IMR-90 (cell line): ENCODE data around the gene CACYBP. TPM values are rescaled to one million over a fixed set of nuclear protein-coding genes. Genes with fewer than 3 reads are reported as not detected.

Experiments
- ATAC-seq: fragments of 200-7000 bp; cut with Tn5 transposase; 2 replicates; pipeline ENCODE4 v1.9.1; 2020; ENCODE audit warnings: low read depth, mild to moderate bottlenecking, moderate library complexity
- BruUV-seq: library from RNA; stranded (reverse); fragments of 400-500 nt; replicated peaks from 2 replicates; lab custom pipeline; 2021; lab: Mats Ljungman, UMichigan
- CTCF ChIA-PET: fragments of 300-600 bp; formaldehyde crosslinking; extraction: SDS; loops from one replicate; lab custom pipeline; 2021; ENCODE audit warnings: antibody characterized with exemption; lab: Yijun Ruan, JAX
- POLR2A ChIA-PET: fragments of 300-600 bp; sonication (Branson Sonifier 250); formaldehyde crosslinking; loops from one replicate; lab custom pipeline; 2022; ENCODE audit warnings: antibody characterized with exemption; ENCODE audit not compliant: unreplicated experiment; lab: Charles Lee
- DNase-seq: peaks from one replicate; pipeline ENCODE4 v3.0.0; 2013
- H2AFZ ChIP-seq: replicated peaks from 2 replicates; pipeline ENCODE3; 2013; ENCODE audit warnings: low read length, mild to moderate bottlenecking; ENCODE audit not compliant: poor library complexity
- H2AK5ac ChIP-seq: 2 replicates; pipeline ENCODE4 v1.6.1; 2013; ENCODE audit warnings: low read depth, low read length, inconsistent platforms
- H2AK9ac ChIP-seq: replicated peaks from 2 replicates; pipeline ENCODE3; 2013; ENCODE audit warnings: mild to moderate bottlenecking, low read depth, low read length, moderate library complexity; ENCODE audit not compliant: poor library complexity
- H2BK120ac ChIP-seq: 2 replicates; pipeline ENCODE4 v1.6.1; 2013; ENCODE audit warnings: low read depth, low read length, inconsistent platforms
- H2BK15ac ChIP-seq: 3 replicates; pipeline ENCODE4 v1.6.1; 2013; ENCODE audit warnings: low read depth, low read length, inconsistent platforms
- H2BK20ac ChIP-seq: 2 replicates; pipeline ENCODE4 v1.6.1; 2013; ENCODE audit warnings: low read depth, mild to moderate bottlenecking, inconsistent platforms, low read length, moderate library complexity
- H2BK5ac ChIP-seq: 2 replicates; pipeline ENCODE4 v1.6.1; 2013; ENCODE audit warnings: mild to moderate bottlenecking, low read depth, low read length, inconsistent platforms; ENCODE audit not compliant: poor library complexity, severe bottlenecking
- H3K14ac ChIP-seq: replicated peaks from 2 replicates; pipeline ENCODE4 v1.6.1; 2013; ENCODE audit warnings: low read depth, low read length, inconsistent platforms
- H3K18ac ChIP-seq: 2 replicates; pipeline ENCODE4 v1.6.1; 2013; ENCODE audit warnings: low read depth, low read length, control low read depth
- H3K23ac ChIP-seq: 2 replicates; pipeline ENCODE4 v1.6.1; 2013; ENCODE audit warnings: low read depth, low read length, inconsistent platforms
- H3K27ac ChIP-seq: 2 replicates; pipeline ENCODE4 v1.5.1; 2013; ENCODE audit warnings: mild to moderate bottlenecking, control low read depth, low read length; ENCODE audit not compliant: insufficient read depth
- H3K27me3 ChIP-seq: 2 replicates; pipeline ENCODE4 v1.6.1; 2013; ENCODE audit warnings: low read length; ENCODE audit not compliant: control insufficient read depth, insufficient read depth
- H3K36me3 ChIP-seq: 2 replicates; pipeline ENCODE4 v1.6.1; 2013; ENCODE audit warnings: low read length, mixed read lengths; ENCODE audit not compliant: control insufficient read depth, insufficient read depth
- H3K4ac ChIP-seq: 2 replicates; pipeline ENCODE4 v1.6.1; 2013; ENCODE audit warnings: low read depth, low read length, inconsistent platforms
- H3K4me1 ChIP-seq: 2 replicates; pipeline ENCODE4 v1.6.1; 2013; ENCODE audit warnings: low read length, mixed read lengths; ENCODE audit not compliant: control insufficient read depth, insufficient read depth
- H3K4me2 ChIP-seq: 2 replicates; pipeline ENCODE4 v1.6.1; 2013; ENCODE audit warnings: low read depth, mild to moderate bottlenecking, control low read depth, low read length, moderate library complexity
- H3K4me3 ChIP-seq: 2 replicates; pipeline ENCODE4 v1.5.1; 2013; ENCODE audit warnings: low read depth, mild to moderate bottlenecking, control low read depth, low read length, moderate library complexity; ENCODE audit not compliant: insufficient read depth
- H3K56ac ChIP-seq: 2 replicates; pipeline ENCODE4 v1.6.1; 2013; ENCODE audit warnings: low read length, inconsistent platforms; ENCODE audit not compliant: insufficient read depth; ENCODE audit errors: extremely low read depth
- H3K79me1 ChIP-seq, 2 experiments: 2 replicates each; pipeline ENCODE4 v1.6.1; 2013; ENCODE audit warnings: low read length in 2 of 2, inconsistent platforms in 1 of 2, low read depth in 1 of 2
- H3K9ac ChIP-seq: 2 replicates; pipeline ENCODE4 v1.6.1; 2013; ENCODE audit warnings: low read depth, low read length, control low read depth
- H3K9me1 ChIP-seq: 2 replicates; pipeline ENCODE4 v1.6.1; 2013; ENCODE audit warnings: low read length, inconsistent platforms; ENCODE audit not compliant: insufficient read depth
- H3K9me3 ChIP-seq: 2 replicates; pipeline ENCODE4 v1.6.1; 2013; ENCODE audit warnings: low read length; ENCODE audit not compliant: control insufficient read depth, insufficient read depth
- H4K20me1 ChIP-seq: 2 replicates; pipeline ENCODE4 v1.6.1; 2013; ENCODE audit warnings: low read length, inconsistent platforms; ENCODE audit not compliant: insufficient read depth
- H4K5ac ChIP-seq: 2 replicates; pipeline ENCODE4 v1.6.1; 2013; ENCODE audit warnings: mild to moderate bottlenecking, low read depth, low read length, control low read depth
- H4K8ac ChIP-seq, 2 experiments: 2 replicates each; pipeline ENCODE4 v1.6.1; 2013; ENCODE audit warnings: low read depth in 2 of 2, low read length in 2 of 2, control low read depth in 1 of 2, inconsistent platforms in 1 of 2
- H4K91ac ChIP-seq: 2 replicates; pipeline ENCODE4 v1.6.1; 2013; ENCODE audit warnings: low read depth, low read length, inconsistent platforms; ENCODE audit not compliant: insufficient read depth
- BHLHE40 ChIP-seq: fragments of 150-350 bp; IDR thresholded peaks from 2 replicates; pipeline ENCODE4 v1.6.1; 2016; ENCODE audit warnings: mild to moderate bottlenecking, low read depth, low read length
- CEBPB ChIP-seq: IDR thresholded peaks from 2 replicates; pipeline ENCODE4 v1.6.1; 2012; ENCODE audit warnings: low read depth, low read length, improper control_type of control experiment
- CHD1 ChIP-seq: IDR thresholded peaks from 2 replicates; pipeline ENCODE4 v1.6.1; 2012; ENCODE audit warnings: low read depth, low read length, improper control_type of control experiment
- ELK1 ChIP-seq: fragments of 150-350 bp; IDR thresholded peaks from 2 replicates; pipeline ENCODE4 v1.6.1; 2016; ENCODE audit warnings: low read depth, mild to moderate bottlenecking, low read length, moderate library complexity, borderline replicate concordance
- FOS ChIP-seq: fragments of 150-350 bp; IDR thresholded peaks from 2 replicates; pipeline ENCODE4 v1.6.1; 2016; ENCODE audit warnings: low read depth, low read length
- MAFK ChIP-seq: IDR thresholded peaks from 2 replicates; pipeline ENCODE4 v1.6.1; 2012; ENCODE audit warnings: low read depth, low read length, improper control_type of control experiment
- MAZ ChIP-seq: IDR thresholded peaks from 2 replicates; pipeline ENCODE4 v1.6.1; 2012; ENCODE audit warnings: low read depth, mild to moderate bottlenecking, low read length, improper control_type of control experiment, moderate library complexity, borderline replicate concordance
- MXI1 ChIP-seq: IDR thresholded peaks from 2 replicates; pipeline ENCODE4 v1.6.1; 2012; ENCODE audit warnings: low read depth, mild to moderate bottlenecking, low read length, moderate library complexity, borderline replicate concordance
- NFE2L2 ChIP-seq: fragments of 150-350 bp; IDR thresholded peaks from 2 replicates; pipeline ENCODE4 v1.6.1; 2016; ENCODE audit warnings: low read depth, mild to moderate bottlenecking, low read length
- RAD21 ChIP-seq: IDR thresholded peaks from 2 replicates; pipeline ENCODE4 v1.6.1; 2012; ENCODE audit warnings: low read length, improper control_type of control experiment
- RFX5 ChIP-seq: IDR thresholded peaks from 2 replicates; pipeline ENCODE4 v1.8.0; 2012; ENCODE audit warnings: low read depth, mild to moderate bottlenecking, low read length, moderate library complexity
- SMC3 ChIP-seq: fragments of 150-350 bp; IDR thresholded peaks from 2 replicates; pipeline ENCODE4 v1.6.1; 2016; ENCODE audit warnings: low read depth, mild to moderate bottlenecking, antibody characterized with exemption, low read length, moderate library complexity
- USF2 ChIP-seq: fragments of 150-350 bp; IDR thresholded peaks from 2 replicates; pipeline ENCODE4 v1.6.1; 2017; ENCODE audit warnings: mild to moderate bottlenecking, antibody characterized with exemption, low read length, low read depth
- WGBS, 2 experiments: methylation state at CpG; one replicate each; pipeline versions ENCODE4 v1.1.5 to v1.1.7; 2013; ENCODE audit warnings: missing lambda C conversion rate in 2 of 2; ENCODE audit not compliant: insufficient read length in 1 of 2; ENCODE audit errors: extremely low coverage in 2 of 2; 5-methylcytosine and 5-hydroxymethylcytosine counted together
- dilution Hi-C: fragments of 300-500 bp; cut with HindIII; formaldehyde crosslinking; loops from one replicate; pipeline ENCODE4 v1.14.3; 2018; ENCODE audit warnings: low sequenced_read_pairs; ENCODE audit not compliant: unreplicated experiment
- in situ Hi-C: fragments of 300-500 bp; cut with MboI; formaldehyde crosslinking; loops from 3 replicates; pipeline ENCODE4 v1.14.3; 2019; ENCODE audit warnings: low sequenced_read_pairs, inconsistent platforms, mixed read lengths
- intact Hi-C: fragments of 100-400 bp; cut with micrococcal nuclease; formaldehyde crosslinking; loops from 2 replicates; pipeline ENCODE4 v1.10.0; 2022
- polyA plus RNA-seq, 3 experiments: library from polyadenylated mRNA; depleted of rRNA; stranded (reverse); fragments of >200 nt; gene quantifications; 2 replicates each; pipeline ENCODE4 v1.2.3, GENCODE V29; 2012; ENCODE audit warnings: low replicate concordance in 1 of 3
- total RNA-seq: library from RNA; depleted of rRNA; stranded (reverse); fragments of >200 nt; gene quantifications from 2 replicates; pipeline ENCODE4 v1.2.3, GENCODE V29; 2012
- TF ChIP-seq, protein P1 (sequence below): conservative IDR thresholded peaks from 2 replicates; pipeline ENCODE4 v1.5.1; 2012; ENCODE audit warnings: mild to moderate bottlenecking, low read depth, low read length, improper control_type of control experiment

Gene CACYBP
- total and polyA plus RNA-seq, 2 of the 4 experiments (the other 2 are of a cell fraction), result 61.8 to 62.8 TPM

DNA sequence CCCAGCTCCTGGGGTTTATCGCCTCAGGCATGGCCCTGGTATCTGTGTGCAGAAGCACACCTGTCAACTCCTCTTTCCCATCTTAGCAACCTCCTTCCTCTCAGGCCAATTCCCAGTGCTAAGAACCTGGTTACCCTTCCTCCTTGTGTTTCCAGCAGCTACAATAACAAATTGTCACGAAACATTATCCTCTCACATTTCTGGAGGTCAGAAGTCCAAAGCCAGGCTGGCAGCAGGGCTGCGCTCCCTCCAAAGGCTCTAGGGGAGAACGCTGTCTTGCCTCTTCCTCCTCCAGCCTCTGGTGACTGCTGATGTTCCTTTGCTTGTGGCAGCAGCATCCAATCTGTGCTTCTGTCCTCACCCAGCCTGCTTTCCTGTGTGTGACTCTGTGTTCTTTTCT lies 34.2 kb downstream of the CACYBP start:
- WGBS, 2 experiments, result 61% methylated on average over 2 of the region's 4 CpGs; no CpG with 5 or more reads in 1 of the 2 experiments
- DNase-seq (no peak), ATAC-seq (no peak)
- Histone ChIP-seq H4K5ac (no peak overlapping the region), H3K27ac (no peak overlapping the region), H4K91ac (no peak overlapping the region), H2AK5ac (no peak overlapping the region), H3K18ac (no peak overlapping the region), H2BK20ac (no peak overlapping the region), H3K4me2 (no peak overlapping the region), H2BK15ac (no peak overlapping the region), H3K27me3 (peaks cover 6% of the 10 kb centered on the region), H2BK5ac (no peak overlapping the region), H4K8ac (no peak overlapping the region), H3K23ac (no peak overlapping the region), H3K36me3 (no peaks in the 10 kb centered on the region), H3K4ac (no peak overlapping the region), H3K9me1 (no peaks in the 10 kb centered on the region; the same call in 1 of the 2 replicates), H3K14ac (no peak overlapping the region), H3K9me3 (no peaks in the 10 kb centered on the region), H4K20me1 (no peaks in the 10 kb centered on the region), H2BK120ac (no peak overlapping the region), H3K4me3 (no peak overlapping the region), H3K56ac (no peak overlapping the region), H2AK9ac (no peak overlapping the region), H3K9ac (no peak overlapping the region), H3K4me1 (no peaks in the 10 kb centered on the region), H3K79me1 (no peaks in the 10 kb centered on the region), H2AFZ (no peak overlapping the region)
- TF ChIP-seq MAZ (no peak), USF2 (no peak), MAFK (no peak), RAD21 (no peak), NFE2L2 (no peak), MXI1 (no peak), BHLHE40 (no peak), CHD1 (no peak), CEBPB (no peak), FOS (no peak), RFX5 (no peak), ELK1 (no peak), SMC3 (no peak)
- TF ChIP-seq, protein P1, sequence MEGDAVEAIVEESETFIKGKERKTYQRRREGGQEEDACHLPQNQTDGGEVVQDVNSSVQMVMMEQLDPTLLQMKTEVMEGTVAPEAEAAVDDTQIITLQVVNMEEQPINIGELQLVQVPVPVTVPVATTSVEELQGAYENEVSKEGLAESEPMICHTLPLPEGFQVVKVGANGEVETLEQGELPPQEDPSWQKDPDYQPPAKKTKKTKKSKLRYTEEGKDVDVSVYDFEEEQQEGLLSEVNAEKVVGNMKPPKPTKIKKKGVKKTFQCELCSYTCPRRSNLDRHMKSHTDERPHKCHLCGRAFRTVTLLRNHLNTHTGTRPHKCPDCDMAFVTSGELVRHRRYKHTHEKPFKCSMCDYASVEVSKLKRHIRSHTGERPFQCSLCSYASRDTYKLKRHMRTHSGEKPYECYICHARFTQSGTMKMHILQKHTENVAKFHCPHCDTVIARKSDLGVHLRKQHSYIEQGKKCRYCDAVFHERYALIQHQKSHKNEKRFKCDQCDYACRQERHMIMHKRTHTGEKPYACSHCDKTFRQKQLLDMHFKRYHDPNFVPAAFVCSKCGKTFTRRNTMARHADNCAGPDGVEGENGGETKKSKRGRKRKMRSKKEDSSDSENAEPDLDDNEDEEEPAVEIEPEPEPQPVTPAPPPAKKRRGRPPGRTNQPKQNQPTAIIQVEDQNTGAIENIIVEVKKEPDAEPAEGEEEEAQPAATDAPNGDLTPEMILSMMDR, result no peak
- POLR2A ChIA-PET, result no interaction called here
- CTCF ChIA-PET, result no interaction called here
- intact Hi-C loops (no loop called here), dilution Hi-C loops (no loop called here), in situ Hi-C loops (no loop called here)
- no TSS peak for BruUV-seq
